ENCODE results near the gene MICAL3.
A peak's percentile ranks its signal among the peaks of the same experiment; 100 is the strongest.
"Not testable (repeated sequence)": the region's sequence is repeated elsewhere in the genome, so short reads cannot be mapped to it uniquely, and the experiment has no call there.

Gene MICAL3

GRCh38 chr22:18033204-18033998 is 9.0 kb upstream of the MICAL3 start:
- DNase-seq (ENCODE audit: low read depth in 1 of 2, low spot score in 1 of 2), result no peak

DNA sequence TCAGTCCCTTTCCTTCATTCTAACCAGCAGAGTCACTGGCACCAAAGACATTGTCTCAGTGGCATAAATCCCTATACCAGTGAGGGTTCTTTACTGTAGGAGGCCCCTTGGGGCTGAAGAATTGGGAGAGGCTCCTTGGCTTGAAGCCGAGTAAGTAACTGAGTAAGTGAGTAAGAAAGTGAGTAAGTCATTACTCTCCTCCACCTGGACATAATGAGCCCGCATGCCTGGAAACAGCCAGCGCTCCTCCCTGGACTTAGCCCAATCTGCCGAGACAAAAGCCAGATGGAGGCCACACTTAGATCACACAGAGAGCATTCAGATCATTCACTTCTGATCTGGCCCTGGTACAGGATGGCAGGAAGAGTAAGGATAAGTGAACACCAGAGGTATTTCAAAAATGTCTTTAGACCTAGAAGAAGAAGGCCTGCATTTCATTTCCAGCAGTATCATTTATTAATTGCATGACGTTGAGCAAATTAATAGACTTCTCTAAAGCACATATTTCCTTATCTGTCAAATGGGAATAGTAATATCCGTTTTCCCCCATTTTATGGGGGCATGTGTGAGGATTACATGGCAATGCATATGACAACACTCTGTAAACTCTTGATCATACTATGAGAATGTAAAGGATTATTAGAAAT is 8.2 kb upstream of the MICAL3 start:
- no peak for DNase-seq (ENCODE audit: low read depth in 1 of 2, low spot score in 1 of 2)

DNA sequence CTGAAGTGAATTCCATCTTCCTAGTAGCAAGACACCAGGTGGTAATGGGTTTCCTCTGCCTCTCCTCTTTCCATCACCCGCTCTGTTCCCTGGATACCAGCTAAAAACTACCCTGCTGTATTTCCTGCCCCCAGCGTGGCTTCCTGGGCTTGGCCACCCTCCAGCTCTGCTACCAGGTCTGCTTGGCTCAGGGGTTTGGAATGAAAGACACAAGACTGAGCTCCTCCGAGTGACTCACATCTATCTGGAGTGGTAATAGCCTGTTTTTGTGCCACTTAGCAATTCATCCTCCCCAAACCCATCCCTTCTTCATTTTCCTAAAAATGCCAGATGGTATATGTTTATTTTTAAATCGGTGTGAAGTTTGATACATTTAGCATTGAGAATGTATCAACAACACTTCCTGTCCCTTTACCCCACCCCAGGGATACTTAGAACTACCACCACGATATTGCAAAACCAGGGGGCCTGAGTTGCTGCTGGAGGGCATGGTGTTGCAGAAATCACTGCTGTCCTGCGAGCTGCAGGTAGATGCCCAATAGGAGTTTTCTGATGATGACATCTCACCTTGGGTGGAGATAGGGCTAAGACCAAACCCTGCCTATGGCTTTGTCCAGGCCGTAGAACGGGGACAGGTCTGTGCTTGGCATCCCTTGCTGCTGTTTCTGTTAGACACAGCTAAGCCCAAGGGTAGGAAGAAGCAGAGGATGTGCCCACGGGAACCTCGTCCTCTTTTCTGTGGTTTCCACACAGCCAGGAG is 7.5 kb upstream of the MICAL3 start:
- DNase-seq (ENCODE audit: low read depth in 1 of 2, low spot score in 1 of 2), result no peak

DNA sequence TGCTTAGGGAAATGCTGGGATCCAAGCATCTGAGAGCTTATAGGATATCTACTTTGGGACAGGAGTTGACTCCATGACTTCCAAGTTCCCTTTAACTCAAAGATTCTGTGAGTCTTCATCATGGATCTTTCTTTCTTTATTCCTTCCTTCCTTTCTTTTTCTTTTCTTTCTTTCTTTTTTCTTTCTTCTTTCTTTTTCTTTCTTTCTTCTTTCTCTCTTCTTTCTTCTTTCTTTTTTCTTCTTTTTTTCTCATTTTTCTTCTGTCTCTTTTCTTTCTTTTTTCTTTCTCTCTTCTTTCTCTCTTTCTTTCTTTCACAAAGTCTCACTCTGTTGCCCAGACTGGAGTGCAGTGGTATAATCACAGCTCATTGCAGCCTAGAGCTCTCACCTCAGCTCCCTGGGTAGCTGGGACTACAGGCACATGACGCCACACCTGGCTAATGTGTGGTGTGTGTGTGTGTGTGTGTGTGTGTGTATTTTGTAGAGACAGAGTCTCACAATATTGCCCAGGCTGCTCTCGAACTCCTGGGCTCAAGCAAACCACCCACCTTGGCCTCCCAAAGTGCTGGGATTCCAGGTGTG is 5.4 kb upstream of the MICAL3 start:
- no peak for DNase-seq (ENCODE audit: low read depth in 1 of 2, low spot score in 1 of 2)

GRCh38 chr22:18028817-18029527 is 4.6 kb upstream of the MICAL3 start:
- no peak for DNase-seq (ENCODE audit: low read depth in 1 of 2, low spot score in 1 of 2)

DNA sequence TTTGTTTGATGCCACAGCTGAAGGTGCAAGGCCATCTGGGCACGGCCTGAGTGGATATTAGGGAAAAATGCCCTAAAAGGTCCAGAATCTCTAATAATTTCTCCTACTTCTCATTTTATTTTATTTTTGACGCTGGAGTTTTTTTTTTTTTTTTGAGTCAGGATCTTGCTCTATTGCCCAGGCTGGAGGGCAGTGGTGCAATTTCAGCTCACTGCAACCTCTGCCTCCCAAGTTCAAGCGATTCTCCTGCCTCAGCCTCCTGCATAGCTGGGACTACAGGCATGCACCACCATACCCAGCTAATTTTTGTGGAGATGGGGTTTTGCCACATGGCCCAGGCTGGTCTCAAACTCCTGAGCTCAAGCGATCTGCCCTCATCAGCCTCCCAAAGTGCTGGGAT is 1.5 kb upstream of the MICAL3 start:
- DNase-seq (ENCODE audit: low read depth in 1 of 2, low spot score in 1 of 2), result not testable (repeated sequence)

DNA sequence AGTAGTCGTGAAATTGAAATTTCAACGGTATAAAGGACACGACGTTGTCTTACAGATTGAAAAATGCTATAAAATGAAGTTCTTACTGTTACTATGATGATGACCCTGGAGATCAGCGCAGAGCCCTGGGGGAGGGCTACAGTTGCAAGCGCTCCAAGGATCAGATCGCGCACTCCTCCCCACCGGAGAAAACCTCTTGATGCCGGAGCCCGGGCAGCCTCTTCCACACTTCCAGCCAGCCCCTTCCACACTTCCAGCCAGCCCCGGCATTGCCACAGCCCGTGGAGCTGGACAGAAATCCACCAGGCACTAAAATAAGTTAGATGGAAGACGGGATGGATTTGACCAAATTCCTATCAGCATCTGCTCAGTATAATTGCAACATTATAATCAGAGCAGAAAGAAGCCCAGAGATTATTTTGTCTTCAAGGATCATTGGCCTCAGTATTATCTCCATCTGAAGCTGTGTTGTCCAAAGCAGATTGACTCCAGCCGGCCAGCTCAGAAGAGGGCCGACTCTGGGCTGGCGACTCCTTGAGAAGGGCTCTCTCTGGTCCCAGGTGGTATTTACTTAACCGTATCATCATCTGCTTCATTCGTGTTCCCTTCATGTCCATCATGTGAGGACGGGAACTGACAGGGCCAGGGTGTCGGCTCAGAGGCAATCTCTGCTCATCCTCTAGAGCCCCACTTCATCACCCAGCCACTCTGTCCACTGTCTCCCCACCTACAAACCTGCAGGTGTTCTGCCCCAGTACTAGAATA is 777 bp upstream of the MICAL3 start:
- DNase-seq (ENCODE audit: low read depth in 1 of 2, low spot score in 1 of 2), result no peak

DNA sequence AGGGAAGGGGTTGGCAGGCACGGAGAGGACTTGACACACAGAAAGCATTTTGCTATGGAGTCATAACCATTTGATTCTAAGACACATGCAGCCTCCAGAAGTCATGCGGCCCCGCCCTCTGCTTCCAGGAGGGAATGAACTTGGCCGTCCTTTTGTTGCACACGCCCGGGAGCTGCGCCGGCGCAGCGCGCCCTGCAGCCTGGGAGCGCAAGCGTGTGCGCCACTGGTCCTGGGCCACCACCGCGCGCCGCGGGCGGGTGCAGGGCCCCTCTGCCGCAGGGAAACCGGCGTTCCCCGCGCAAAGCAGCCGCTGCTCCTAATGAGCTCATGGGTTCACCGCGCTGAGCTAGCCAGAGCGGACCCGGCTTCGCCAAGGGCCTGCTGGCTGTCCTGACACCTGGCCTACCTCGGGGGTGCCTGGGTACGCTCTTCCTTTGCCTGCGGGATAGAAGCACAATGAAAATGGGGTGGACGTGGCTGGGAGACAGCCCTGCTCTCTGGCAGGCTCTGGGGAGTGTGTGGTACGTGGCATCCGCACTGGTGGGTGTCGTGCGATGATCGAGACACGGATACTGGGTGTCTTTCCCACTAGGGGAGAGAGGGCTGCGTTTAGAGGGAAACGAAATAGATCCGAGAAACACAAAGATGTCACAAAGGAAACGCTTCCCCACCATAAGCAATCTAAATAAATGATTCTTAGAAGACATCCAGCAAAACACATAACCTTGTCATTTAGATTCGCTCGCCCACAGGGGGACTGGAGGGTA is 669 bp downstream of the MICAL3 start:
- peak in 1 of 2 donors; percentile 11 for DNase-seq (ENCODE audit: low read depth in 1 of 2, low spot score in 1 of 2)

DNA sequence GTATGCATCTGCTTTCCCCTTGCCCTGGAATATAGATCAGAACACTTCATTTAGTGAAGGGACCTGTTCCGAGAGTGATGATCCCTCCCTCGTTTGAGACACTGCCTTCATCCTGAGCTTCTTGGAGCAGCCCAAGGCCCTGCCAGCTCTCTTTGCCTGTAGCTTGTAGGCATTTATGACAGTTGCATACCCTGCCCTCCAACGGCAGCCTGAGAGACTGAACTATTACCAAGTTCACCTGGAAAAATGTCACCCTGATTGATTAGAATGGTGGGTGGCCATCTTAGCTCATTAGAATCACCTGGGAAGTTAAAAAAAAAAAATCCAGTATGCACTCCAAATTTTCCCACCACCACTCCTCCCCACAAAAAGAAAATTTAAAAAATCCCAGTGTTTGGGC is 1.5 kb downstream of the MICAL3 start:
- no peak for DNase-seq (ENCODE audit: low read depth in 1 of 2, low spot score in 1 of 2)

DNA sequence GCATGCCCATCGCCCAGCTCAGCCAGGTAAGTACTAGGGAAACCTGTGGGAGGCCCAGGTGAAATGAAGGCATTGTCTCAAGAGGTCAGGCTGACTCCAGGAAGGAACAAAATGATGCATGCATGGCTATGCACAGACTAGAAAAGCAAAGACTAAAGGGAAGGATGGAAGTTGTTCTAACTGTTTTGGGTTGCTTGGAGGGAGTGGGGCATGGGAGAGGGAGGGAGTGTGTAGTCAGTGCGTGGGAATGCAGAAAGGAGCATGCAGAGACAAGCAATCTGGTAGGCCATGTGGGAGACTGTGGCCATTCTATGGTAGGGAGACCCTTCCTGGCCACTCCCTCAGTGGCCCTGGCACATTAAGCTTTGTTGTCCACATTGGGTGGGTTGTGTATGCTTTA is 2.9 kb downstream of the MICAL3 start:
- no peak for DNase-seq (ENCODE audit: low read depth in 1 of 2, low spot score in 1 of 2)

DNA sequence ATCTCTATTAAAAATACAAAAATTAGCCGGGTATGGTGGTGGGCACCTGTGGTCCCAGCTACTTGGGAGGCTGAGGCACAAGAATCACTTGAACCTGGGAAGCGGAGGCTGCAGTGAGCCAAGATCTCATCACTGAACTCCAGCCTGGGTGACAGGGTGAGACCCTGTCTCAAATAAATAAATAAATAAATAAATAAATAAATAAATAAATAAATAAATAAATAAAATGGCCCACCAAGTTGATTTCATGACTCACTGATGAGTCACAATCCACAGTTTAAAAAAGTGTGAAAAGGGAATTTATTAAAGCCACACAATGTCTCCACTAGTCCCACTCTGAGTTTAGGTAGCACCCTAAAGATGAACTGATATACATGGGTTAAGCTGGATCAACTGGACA is 3.6 kb downstream of the MICAL3 start:
- DNase-seq (ENCODE audit: low read depth in 1 of 2, low spot score in 1 of 2), result not testable (repeated sequence)

- DNase-seq (ENCODE audit: low read depth in 1 of 2, low spot score in 1 of 2), result no peak
These were observed 10.4 kb downstream of the MICAL3 start for GRCh38 chr22:18013947-18014346.

GRCh38 chr22:18013436-18013835 is 10.9 kb downstream of the MICAL3 start:
- no peak for DNase-seq (ENCODE audit: low read depth in 1 of 2, low spot score in 1 of 2)

GRCh38 chr22:18012531-18012930 is 11.8 kb downstream of the MICAL3 start:
- no peak for DNase-seq (ENCODE audit: low read depth in 1 of 2, low spot score in 1 of 2)

- no peak for DNase-seq (ENCODE audit: low read depth in 1 of 2, low spot score in 1 of 2)
These were observed 14.1 kb downstream of the MICAL3 start for GRCh38 chr22:18010266-18010665.

DNA sequence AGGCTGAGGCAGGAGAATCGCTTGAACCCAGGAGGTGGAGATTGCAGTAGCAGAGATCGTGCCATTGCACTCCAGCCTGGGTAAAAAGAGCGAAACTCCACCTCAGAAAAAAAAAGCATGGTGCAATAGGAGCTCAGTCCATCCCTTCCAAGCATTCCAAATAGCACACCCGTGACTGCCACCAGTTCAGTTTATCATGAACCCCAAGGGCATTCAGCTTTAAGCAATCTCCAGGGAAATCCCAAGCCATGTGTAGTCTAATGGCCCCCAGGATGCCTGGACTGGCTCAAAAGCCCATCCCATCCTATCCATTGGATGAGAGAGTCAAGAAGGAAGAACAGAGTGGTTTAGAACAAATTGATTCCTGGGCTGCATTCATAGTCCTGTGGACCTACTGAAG is 16.2 kb downstream of the MICAL3 start:
- DNase-seq (ENCODE audit: low read depth in 1 of 2, low spot score in 1 of 2), result no peak

GRCh38 chr22:18005201-18005926 is 19.0 kb downstream of the MICAL3 start:
- no peak for DNase-seq (ENCODE audit: low read depth in 1 of 2, low spot score in 1 of 2)

GRCh38 chr22:18001894-18002315 is 22.5 kb downstream of the MICAL3 start:
- DNase-seq (ENCODE audit: low read depth in 1 of 2, low spot score in 1 of 2), result not testable (repeated sequence)
